Activated naive CD8-positive, alpha-beta T cell treated with anti-CD3 and anti-CD28 coated beads, Interleukin-2, amount 50 U/mL, for 16 hours (primary cell): ENCODE results near the gene TRIM71.
"Not testable (repeated sequence)": the region's sequence is repeated elsewhere in the genome, so short reads cannot be mapped to it uniquely, and the experiment has no call there.

Experiments used
- DNase-seq: peaks from one replicate; pipeline ENCODE4 v3.0.0-alpha.2; 2020; ENCODE audit warnings: low read depth, low spot score

The TRIM71 gene

GRCh38 chr3:32890420-32891276 lies 72.9 kb downstream of the TRIM71 start:
- no peak for DNase-seq

- no peak for DNase-seq
Observed at GRCh38 chr3:32891365-32891764, 73.6 kb downstream of the TRIM71 start.

GRCh38 chr3:32892625-32893598 lies 75.1 kb downstream of the TRIM71 start:
- DNase-seq, result no peak

- DNase-seq, result no peak
Observed at GRCh38 chr3:32894977-32895376, 77.2 kb downstream of the TRIM71 start.

GRCh38 chr3:32895701-32896100 lies 77.9 kb downstream of the TRIM71 start:
- DNase-seq, result no peak

- no peak for DNase-seq
Observed at GRCh38 chr3:32896143-32896542, 78.3 kb downstream of the TRIM71 start.

- DNase-seq, result no peak
Observed at GRCh38 chr3:32897001-32897601, 79.3 kb downstream of the TRIM71 start.

GRCh38 chr3:32897981-32898623 lies 80.3 kb downstream of the TRIM71 start:
- no peak for DNase-seq

GRCh38 chr3:32899265-32899664 lies 81.5 kb downstream of the TRIM71 start:
- no peak for DNase-seq

GRCh38 chr3:32901005-32901932 lies 83.5 kb downstream of the TRIM71 start:
- no peak for DNase-seq

- not testable (repeated sequence) for DNase-seq
Observed at GRCh38 chr3:32902887-32903371, 85.1 kb downstream of the TRIM71 start.

GRCh38 chr3:32903953-32904352 lies 86.2 kb downstream of the TRIM71 start:
- DNase-seq, result no peak

- DNase-seq, result no peak
Observed at GRCh38 chr3:32909999-32910398, 92.2 kb downstream of the TRIM71 start.

- no peak for DNase-seq
Observed at GRCh38 chr3:32910954-32911353, 93.2 kb downstream of the TRIM71 start.

GRCh38 chr3:32912046-32912445 lies 94.2 kb downstream of the TRIM71 start:
- DNase-seq, result no peak

GRCh38 chr3:32913790-32914446 lies 96.1 kb downstream of the TRIM71 start:
- no peak for DNase-seq

GRCh38 chr3:32919920-32920319 lies 102.1 kb downstream of the TRIM71 start:
- no peak for DNase-seq

- DNase-seq, result no peak
Observed at GRCh38 chr3:32922078-32922477, 104.3 kb downstream of the TRIM71 start.

GRCh38 chr3:32930161-32930560 lies 112.4 kb downstream of the TRIM71 start:
- no peak for DNase-seq

GRCh38 chr3:32931273-32931672 lies 113.5 kb downstream of the TRIM71 start:
- DNase-seq, result not testable (repeated sequence)
